Prostate gland (tissue), 2 donors: Measurements from ENCODE around the gene USP38.

Source experiments
- CTCF ChIP-seq, 4 experiments: fragments of 200-600 bp in 2 of 4; fragments of 450-650 bp in 2 of 4; sonication (generic) in 2 of 4; IDR thresholded peaks; 1 replicate in 3 of 4; 2 replicates in 1 of 4; pipeline ENCODE4 v1.5.1; 2016 to 2019; ENCODE audit warnings: antibody characterized with exemption in 4 of 4, mild to moderate bottlenecking in 2 of 4, moderate library complexity in 2 of 4
- POLR2AphosphoS5 ChIP-seq: sonication (generic); formaldehyde crosslinking; IDR thresholded peaks from one replicate; pipeline ENCODE4 v1.6.1; 2017; ENCODE audit warnings: antibody characterized with exemption

- TF ChIP-seq POLR2AphosphoS5, result no peak
- no peak for TF ChIP-seq CTCF (IDR thresholded peaks at IDR 0.05)
These were observed 67.8 kb downstream of the USP38 start for GRCh38 chr4:143252478-143252877.
